GM12878 (cell line): Measurements from ENCODE around the gene ZNF662. TPM values are rescaled to one million over a fixed set of nuclear protein-coding genes. Genes with fewer than 3 reads are reported as not detected.

Experiments used
- ATAC-seq: fragments of 200-7000 bp; cut with Tn5 transposase; 3 replicates; pipeline ENCODE4 v1.9.1; 2020; ENCODE audit warnings: mild to moderate bottlenecking, moderate library complexity
- BruUV-seq: library from RNA; stranded (reverse); fragments of 400-500 nt; replicated peaks from 2 replicates; lab custom pipeline; 2021; lab: Mats Ljungman, UMichigan
- CTCF ChIA-PET: fragments of 300-600 bp; sonication (Branson Sonifier 250); formaldehyde crosslinking; extraction: SDS; loops from one replicate; lab custom pipeline; 2021; ENCODE audit warnings: inconsistent platforms; lab: Yijun Ruan, JAX
- POLR2A ChIA-PET: fragments of 350-600 bp; formaldehyde crosslinking; extraction: SDS; loops from one replicate; lab custom pipeline; 2021; ENCODE audit warnings: inconsistent platforms; lab: Charles Lee
- RAD21 ChIA-PET: fragments of 300-600 bp; sonication (Branson Sonifier 250); formaldehyde crosslinking; loops from one replicate; lab custom pipeline; 2023; ENCODE audit warnings: antibody characterized with exemption; ENCODE audit not compliant: unreplicated experiment; lab: Charles Lee
- SMC1A ChIA-PET: fragments of 300-600 bp; sonication (Branson Sonifier 250); formaldehyde crosslinking; loops from one replicate; lab custom pipeline; 2023; ENCODE audit not compliant: unreplicated experiment, uncharacterized antibody; lab: Charles Lee
- DNase-seq: peaks from one replicate; pipeline ENCODE4 v3.0.0-alpha.2; 2011; ENCODE audit warnings: low read depth, low spot score
- FAIRE-seq: peaks from 3 replicates; lab custom pipeline; 2011; peaks lifted over from hg19 to GRCh38; lab: Jason Lieb, UNC
- H2AFZ ChIP-seq: 2 replicates; pipeline ENCODE4 v1.6.0; 2011; ENCODE audit warnings: low read depth, low read length, control low read depth; ENCODE audit not compliant: control insufficient read depth
- H3K27ac ChIP-seq: 2 replicates; pipeline ENCODE4 v1.5.1; 2011; ENCODE audit warnings: control low read depth; ENCODE audit not compliant: control insufficient read depth, insufficient read depth
- H3K27me3 ChIP-seq, 2 experiments: replicated peaks in 1 of 2; 2 replicates each; pipeline versions ENCODE4 v1.6.0 to v1.6.1; 2011; ENCODE audit warnings: low read length in 1 of 2; ENCODE audit not compliant: control insufficient read depth in 2 of 2, insufficient read depth in 2 of 2
- H3K36me3 ChIP-seq, 2 experiments: 2 replicates each; pipeline ENCODE4 v1.5.1; 2011; ENCODE audit warnings: low read length in 1 of 2; ENCODE audit not compliant: control insufficient read depth in 2 of 2, insufficient read depth in 2 of 2
- H3K4me1 ChIP-seq: 2 replicates; pipeline ENCODE4 v1.6.1; 2011; ENCODE audit warnings: mild to moderate bottlenecking, low read length, moderate library complexity, mixed read lengths; ENCODE audit not compliant: control insufficient read depth, insufficient read depth
- H3K4me2 ChIP-seq: 2 replicates; pipeline ENCODE4 v1.6.0; 2011; ENCODE audit warnings: control low read depth; ENCODE audit not compliant: control insufficient read depth, insufficient read depth
- H3K4me3 ChIP-seq: fragments of 200-600 bp; sonication (generic); 2 replicates; pipeline ENCODE4 v1.5.1; 2016
- H3K79me2 ChIP-seq: 2 replicates; pipeline ENCODE4 v1.6.0; 2011; ENCODE audit warnings: low read length; ENCODE audit not compliant: control insufficient read depth, insufficient read depth
- H3K9ac ChIP-seq: 2 replicates; pipeline ENCODE4 v1.8.0; 2011; ENCODE audit warnings: low read length, control low read depth, mixed read lengths; ENCODE audit not compliant: control insufficient read depth, insufficient read depth
- H3K9me3 ChIP-seq: replicated peaks from 3 replicates; pipeline ENCODE4 v1.5.1; 2011; ENCODE audit warnings: mild to moderate bottlenecking, low read length; ENCODE audit not compliant: control insufficient read depth, insufficient read depth
- H4K20me1 ChIP-seq: 2 replicates; pipeline ENCODE4 v1.6.0; 2011; ENCODE audit not compliant: control insufficient read depth, insufficient read depth
- DPF2 ChIP-seq: fragments of 450-650 bp; IDR thresholded peaks from 2 replicates; pipeline ENCODE4 v1.6.1; 2017; ENCODE audit warnings: mild to moderate bottlenecking
- HDAC2 ChIP-seq: fragments of 200-600 bp; sonication (generic); IDR thresholded peaks from 2 replicates; pipeline ENCODE4 v1.6.1; 2017
- IRF4 ChIP-seq: IDR thresholded peaks from 2 replicates; pipeline ENCODE4 v1.6.1; 2011; ENCODE audit warnings: low read depth, low read length
- JUNB ChIP-seq: IDR thresholded peaks from 2 replicates; pipeline ENCODE4 v1.6.1; 2016; ENCODE audit warnings: antibody characterized with exemption, mild to moderate bottlenecking
- PAX5 ChIP-seq: IDR thresholded peaks from 2 replicates; pipeline ENCODE4 v1.6.1; 2011; ENCODE audit warnings: low read depth, low read length, borderline replicate concordance
- POLR2A ChIP-seq: IDR thresholded peaks from 2 replicates; pipeline ENCODE4 v1.6.1; 2011; ENCODE audit warnings: low read depth, mild to moderate bottlenecking, low read length
- RFX5 ChIP-seq: IDR thresholded peaks from 2 replicates; pipeline ENCODE4 v1.6.1; 2011; ENCODE audit warnings: low read depth, low read length, improper control_type of control experiment
- SP1 ChIP-seq: IDR thresholded peaks from one replicate; pipeline ENCODE4 v1.6.1; 2011; ENCODE audit warnings: low read depth, low read length
- TAF1 ChIP-seq: IDR thresholded peaks from 2 replicates; pipeline ENCODE4 v1.6.1; 2011; ENCODE audit warnings: mild to moderate bottlenecking, low read depth, low read length, borderline replicate concordance
- WGBS: methylation state at CpG from one replicate; pipeline ENCODE4 v1.1.6; 2016; ENCODE audit warnings: low lambda C conversion rate; ENCODE audit not compliant: insufficient replicate concordance, insufficient coverage; ENCODE audit errors: missing lambda C conversion rate; 5-methylcytosine and 5-hydroxymethylcytosine counted together
- in situ Hi-C: fragments of 300-500 bp; cut with MboI; formaldehyde crosslinking; loops from 9 replicates; pipeline ENCODE4 v1.14.3; 2018; ENCODE audit warnings: mixed read lengths
- intact Hi-C: fragments of 100-400 bp; cut with micrococcal nuclease; formaldehyde crosslinking; loops from one replicate; pipeline ENCODE4 v1.14.2; 2022; ENCODE audit not compliant: unreplicated experiment
- polyA plus RNA-seq, 11 experiments: library from polyadenylated mRNA; depleted of rRNA in 4 of 11; unstranded in 6 of 11; stranded (reverse) in 5 of 11; fragments of >200 nt; fragmentation: Nextera tagmentation in 4 of 11; fragmentation: Illumina TruSeq in 1 of 11; extraction: Ambion mirVana in 4 of 11; extraction: Trizol in 1 of 11; gene quantifications; 1 replicate in 1 of 11; 2 replicates in 10 of 11; pipeline versions ENCODE4 v1.2.1 to v1.2.3, GENCODE V29; 2011 to 2016; ENCODE audit warnings: inconsistent platforms in 2 of 11, missing spikeins in 2 of 11, low read depth in 1 of 11
- total RNA-seq, 4 experiments: library from RNA; depleted of rRNA in 3 of 4; stranded (reverse); fragments of >200 nt in 3 of 4; fragmentation: Illumina TruSeq in 1 of 4; extraction: Trizol in 1 of 4; gene quantifications; 2 replicates each; pipeline versions ENCODE4 v1.2.1 to v1.2.3, GENCODE V29; 2013 to 2021
- TF ChIP-seq, protein P1 (sequence below): fragments of 150-350 bp; IDR thresholded peaks from 2 replicates; pipeline ENCODE4 v1.6.1; 2014; ENCODE audit warnings: mild to moderate bottlenecking, low read depth, low read length
- TF ChIP-seq, protein P2 (sequence below): fragments of 450-650 bp; IDR thresholded peaks from 2 replicates; pipeline ENCODE4 v1.6.1; 2017; ENCODE audit warnings: mild to moderate bottlenecking, moderate library complexity

Gene ZNF662
- total and polyA plus RNA-seq, 10 of the 15 experiments (the other 5 are each of a cell fraction or from before 2014, with no cell fraction given): not detected

DNA sequence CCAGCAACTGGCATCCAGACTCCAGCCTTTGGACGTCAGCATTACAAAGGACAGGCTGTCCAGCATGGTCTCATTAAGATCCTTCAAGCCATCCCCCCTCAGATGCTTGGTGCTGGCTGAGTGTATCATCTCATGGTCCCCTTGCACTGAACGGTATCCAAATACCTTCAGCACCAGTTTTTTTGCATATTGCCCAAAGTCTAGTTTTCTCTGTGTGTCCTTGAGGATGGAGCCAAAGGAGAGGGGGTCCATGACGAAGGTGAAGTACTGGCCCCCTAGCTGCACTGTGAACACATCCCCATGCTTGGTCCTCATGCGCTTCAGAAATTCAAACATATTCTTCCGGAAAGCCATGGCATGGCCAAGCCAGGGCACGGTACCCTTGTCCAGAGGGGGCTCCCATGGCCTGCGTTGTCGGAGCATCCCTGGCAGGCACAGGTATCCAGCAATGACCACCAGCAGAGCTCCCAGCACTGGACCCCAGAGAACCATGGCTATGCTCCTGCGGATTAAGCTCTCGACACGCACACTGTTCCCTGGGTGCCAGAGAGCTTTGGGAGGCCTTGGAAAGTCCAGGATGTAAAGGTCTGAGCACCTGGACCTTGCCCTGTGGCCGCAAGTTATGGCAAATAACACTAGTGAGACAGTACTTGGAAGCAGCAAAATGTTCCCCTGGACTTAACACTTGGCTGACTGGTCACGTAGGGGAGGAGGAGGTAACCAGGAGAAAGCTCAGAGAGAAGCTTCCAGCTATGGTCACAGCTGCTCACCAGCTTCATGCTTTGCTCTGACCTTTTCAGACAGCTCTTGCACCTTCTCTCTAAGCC lies 30.4 kb upstream of the ZNF662 start, which contains the start of gene CYP8B1:
Gene CYP8B1 (minus strand): TSS at position 555 of the 827 bp plus-strand sequence. CDS start 63 bp downstream, at position 492.
- H3K27ac ChIP-seq: no peak within 1 kb of the TSS
- in situ Hi-C loops (loop anchor here (5.0 kb wide), 2 partner anchors 38 to 93 kb away; no protein-coding TSS in a partner anchor), intact Hi-C loops (no loop called here)
- no peaks in the 10 kb centered on the region for H4K20me1 ChIP-seq
- no peaks in the 10 kb centered on the region for H3K4me1 ChIP-seq
- ChIA-PET SMC1A (no interaction called here), POLR2A (no interaction called here), RAD21 (interaction anchor here (1.2 kb wide), 1 partner anchor 44 kb away, joined by 3 read pairs; no protein-coding TSS in a partner anchor), CTCF (interaction anchor here (1.2 to 2.2 kb wide), 2 partner anchors 32 to 44 kb away, joined by 3 to 7 read pairs; no protein-coding TSS in a partner anchor)
- H3K9ac ChIP-seq: no peak within 1 kb of the TSS
- H3K4me2 ChIP-seq: no peak within 1 kb of the TSS
- WGBS: 50% methylated on average over 13 of the region's 13 CpGs
- H3K27me3 ChIP-seq: no peaks in the 10 kb centered on the region
- H3K4me3 ChIP-seq: no peak within 1 kb of the TSS
- H3K36me3 ChIP-seq: no peaks in the 10 kb centered on the region
- no peak for FAIRE-seq
- H3K79me2 ChIP-seq: no peaks in the 10 kb centered on the region
- ATAC-seq: no peak
- no peaks in the 10 kb centered on the region for H3K9me3 ChIP-seq
- BruUV-seq: no TSS peak
- no peak for DNase-seq
- TF ChIP-seq JUNB: no peak
- TF ChIP-seq POLR2A: no peak
- TF ChIP-seq SP1: no peak
- no peak for TF ChIP-seq TAF1
- TF ChIP-seq, protein P1, sequence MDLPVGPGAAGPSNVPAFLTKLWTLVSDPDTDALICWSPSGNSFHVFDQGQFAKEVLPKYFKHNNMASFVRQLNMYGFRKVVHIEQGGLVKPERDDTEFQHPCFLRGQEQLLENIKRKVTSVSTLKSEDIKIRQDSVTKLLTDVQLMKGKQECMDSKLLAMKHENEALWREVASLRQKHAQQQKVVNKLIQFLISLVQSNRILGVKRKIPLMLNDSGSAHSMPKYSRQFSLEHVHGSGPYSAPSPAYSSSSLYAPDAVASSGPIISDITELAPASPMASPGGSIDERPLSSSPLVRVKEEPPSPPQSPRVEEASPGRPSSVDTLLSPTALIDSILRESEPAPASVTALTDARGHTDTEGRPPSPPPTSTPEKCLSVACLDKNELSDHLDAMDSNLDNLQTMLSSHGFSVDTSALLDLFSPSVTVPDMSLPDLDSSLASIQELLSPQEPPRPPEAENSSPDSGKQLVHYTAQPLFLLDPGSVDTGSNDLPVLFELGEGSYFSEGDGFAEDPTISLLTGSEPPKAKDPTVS: no peak
- TF ChIP-seq PAX5: no peak
- no peak for TF ChIP-seq IRF4
- no peak for TF ChIP-seq HDAC2
- TF ChIP-seq RFX5: no peak
- no peak for TF ChIP-seq DPF2
- TF ChIP-seq, protein P2, sequence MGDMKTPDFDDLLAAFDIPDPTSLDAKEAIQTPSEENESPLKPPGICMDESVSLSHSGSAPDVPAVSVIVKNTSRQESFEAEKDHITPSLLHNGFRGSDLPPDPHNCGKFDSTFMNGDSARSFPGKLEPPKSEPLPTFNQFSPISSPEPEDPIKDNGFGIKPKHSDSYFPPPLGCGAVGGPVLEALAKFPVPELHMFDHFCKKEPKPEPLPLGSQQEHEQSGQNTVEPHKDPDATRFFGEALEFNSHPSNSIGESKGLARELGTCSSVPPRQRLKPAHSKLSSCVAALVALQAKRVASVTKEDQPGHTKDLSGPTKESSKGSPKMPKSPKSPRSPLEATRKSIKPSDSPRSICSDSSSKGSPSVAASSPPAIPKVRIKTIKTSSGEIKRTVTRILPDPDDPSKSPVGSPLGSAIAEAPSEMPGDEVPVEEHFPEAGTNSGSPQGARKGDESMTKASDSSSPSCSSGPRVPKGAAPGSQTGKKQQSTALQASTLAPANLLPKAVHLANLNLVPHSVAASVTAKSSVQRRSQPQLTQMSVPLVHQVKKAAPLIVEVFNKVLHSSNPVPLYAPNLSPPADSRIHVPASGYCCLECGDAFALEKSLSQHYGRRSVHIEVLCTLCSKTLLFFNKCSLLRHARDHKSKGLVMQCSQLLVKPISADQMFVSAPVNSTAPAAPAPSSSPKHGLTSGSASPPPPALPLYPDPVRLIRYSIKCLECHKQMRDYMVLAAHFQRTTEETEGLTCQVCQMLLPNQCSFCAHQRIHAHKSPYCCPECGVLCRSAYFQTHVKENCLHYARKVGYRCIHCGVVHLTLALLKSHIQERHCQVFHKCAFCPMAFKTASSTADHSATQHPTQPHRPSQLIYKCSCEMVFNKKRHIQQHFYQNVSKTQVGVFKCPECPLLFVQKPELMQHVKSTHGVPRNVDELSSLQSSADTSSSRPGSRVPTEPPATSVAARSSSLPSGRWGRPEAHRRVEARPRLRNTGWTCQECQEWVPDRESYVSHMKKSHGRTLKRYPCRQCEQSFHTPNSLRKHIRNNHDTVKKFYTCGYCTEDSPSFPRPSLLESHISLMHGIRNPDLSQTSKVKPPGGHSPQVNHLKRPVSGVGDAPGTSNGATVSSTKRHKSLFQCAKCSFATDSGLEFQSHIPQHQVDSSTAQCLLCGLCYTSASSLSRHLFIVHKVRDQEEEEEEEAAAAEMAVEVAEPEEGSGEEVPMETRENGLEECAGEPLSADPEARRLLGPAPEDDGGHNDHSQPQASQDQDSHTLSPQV: no peak
- H2AFZ ChIP-seq: no peak within 1 kb of the TSS
